Lung (tissue), 12 donors: ENCODE data around the gene APOA4. TPM values are rescaled to one million over a fixed set of nuclear protein-coding genes. Genes with fewer than 3 reads are reported as not detected.

Experiments used
- ATAC-seq: fragments of 200-7000 bp; cut with Tn5 transposase; one replicate; pipeline ENCODE4 v1.9.1; 2020; ENCODE audit warnings: moderate number of reproducible peaks; ENCODE audit not compliant: insufficient read depth, low FRiP score
- DNase-seq, 3 donors: peaks; one replicate each; pipeline ENCODE4 v3.0.0-alpha.2; 2013 to 2017
- H3K27ac ChIP-seq, 2 donors: one replicate each; pipeline ENCODE4 v1.5.1; 2013; ENCODE audit warnings: mild to moderate bottlenecking in 2 of 2, moderate library complexity in 2 of 2, control low read depth in 1 of 2, inconsistent platforms in 1 of 2, low read depth in 1 of 2, low read length in 1 of 2
- H3K27me3 ChIP-seq, 3 donors: one replicate each; pipeline ENCODE4 v1.5.1; 2013; ENCODE audit warnings: low read length in 2 of 3; ENCODE audit not compliant: control insufficient read depth in 3 of 3, insufficient read depth in 3 of 3
- H3K36me3 ChIP-seq, 4 donors: one replicate each; pipeline ENCODE4 v1.5.1; 2013; ENCODE audit warnings: low read length in 4 of 4, mild to moderate bottlenecking in 1 of 4, moderate library complexity in 1 of 4; ENCODE audit not compliant: control insufficient read depth in 4 of 4, insufficient read depth in 4 of 4
- H3K4me1 ChIP-seq, 5 donors: one replicate each; pipeline ENCODE4 v1.5.1; 2013; ENCODE audit warnings: low read length in 5 of 5, mild to moderate bottlenecking in 2 of 5, moderate library complexity in 1 of 5; ENCODE audit not compliant: control insufficient read depth in 5 of 5, insufficient read depth in 5 of 5
- H3K4me3 ChIP-seq: one replicate; pipeline ENCODE4 v1.5.1; 2013; ENCODE audit warnings: mild to moderate bottlenecking, control low read depth, moderate library complexity
- H3K9ac ChIP-seq, 2 donors: one replicate each; pipeline ENCODE4 v1.5.1; 2013; ENCODE audit warnings: low read length in 2 of 2, control low read depth in 1 of 2; ENCODE audit not compliant: insufficient read depth in 1 of 2
- H3K9me3 ChIP-seq, 4 donors: one replicate each; pipeline ENCODE4 v1.5.1; 2013; ENCODE audit warnings: low read length in 3 of 4, mild to moderate bottlenecking in 1 of 4, moderate library complexity in 1 of 4; ENCODE audit not compliant: control insufficient read depth in 4 of 4, insufficient read depth in 3 of 4
- CTCF ChIP-seq: IDR thresholded peaks from 2 replicates; pipeline ENCODE4 v1.5.1; 2012; ENCODE audit warnings: mild to moderate bottlenecking; ENCODE audit errors: control extremely low read depth, extremely low read depth
- WGBS, 2 donors: extraction: QIAGEN DNeasy Blood & Tissue Kit; methylation state at CpG; one replicate each; pipeline ENCODE4 v1.1.7; 2013; 5-methylcytosine and 5-hydroxymethylcytosine counted together
- polyA plus RNA-seq, 2 donors: library from polyadenylated mRNA; stranded (reverse); fragments of 200-250 nt; gene quantifications; one replicate each; pipeline ENCODE4 v1.2.1, GENCODE V29; 2013
- total RNA-seq, 2 donors: library from RNA; depleted of rRNA in 1 of 2; stranded (reverse); fragments of >200 nt in 1 of 2; gene quantifications; one replicate each; pipeline ENCODE4 v1.2.1, GENCODE V29; 2014 to 2021
- donor health status: control.
- donor health status: control.
- donor health status: Bipolar disorder and iron deficiency.
- donor health status: healthy.
- donor health status: DM: yes; HTN: yes; CAD: no.

APOA4 gene
- total and polyA plus RNA-seq, 4 donors: 0.06 TPM; not detected in 3

- 3 to 4% methylated on average over 25 of the region's 25 CpGs for WGBS, 2 donors
- Histone ChIP-seq H3K27me3 (no peaks in the 10 kb centered on the region), H3K9me3 (no peaks in the 10 kb centered on the region), H3K9ac (peak overlapping the region in 1 of 2 donors; percentile 74), H3K4me1 (peaks cover 6 to 21% (median 6%) of the 10 kb centered on the region in 5 donors), H3K4me3 (peak overlapping the region; percentile 86), H3K27ac (peak overlapping the region; percentile 88 to 95), H3K36me3 (peaks cover 9 to 15% (median 12%) of the 10 kb centered on the region in 4 donors)
- ATAC-seq (no peak), DNase-seq (no peak)
- no peak for TF ChIP-seq CTCF
Measured at GRCh38 chr11:116773203-116774097, 49.7 kb downstream of the APOA4 start.

- Histone ChIP-seq H3K27me3 (no peaks in the 10 kb centered on the region), H3K9ac (peak within 1 kb of the TSS; percentile 44 to 79), H3K27ac (peak within 1 kb of the TSS; percentile 88 to 95), H3K36me3 (peaks cover under 1 to 10% (median 6%) of the 10 kb centered on the region in 4 donors), H3K4me3 (peak within 1 kb of the TSS; percentile 86), H3K4me1 (peaks cover 6 to 21% (median 6%) of the 10 kb centered on the region in 5 donors), H3K9me3 (no peaks in the 10 kb centered on the region)
- peak; percentile 97 for ATAC-seq
- DNase-seq: peak; percentile 90 to 93 (median 92)
- 0 to 1% methylated on average over 58 to 73 of the region's 73 CpGs for WGBS, 2 donors
- no peak for TF ChIP-seq CTCF
Measured at GRCh38 chr11:116772443-116773202, 50.5 kb downstream of the APOA4 start, which contains the start of gene BUD13. BUD13 (minus strand) TSS chr11:116772987; CDS start chr11:116772964, 23 bp downstream.

- H3K4me1 ChIP-seq: peaks cover 6 to 21% (median 6%) of the 10 kb centered on the region in 5 donors
- WGBS, 2 donors: 5 to 9% methylated on average over 2 of the region's 2 CpGs
- no peaks in the 10 kb centered on the region for H3K9me3 ChIP-seq
- DNase-seq (peak in 1 of 3 donors; percentile 20), ATAC-seq (no peak)
- no peaks in the 10 kb centered on the region for H3K27me3 ChIP-seq
- H3K4me3 ChIP-seq: peak overlapping the region; percentile 16
- no peak overlapping the region for H3K27ac ChIP-seq
- H3K9ac ChIP-seq: peak overlapping the region; percentile 44 to 79
- TF ChIP-seq CTCF: no peak
- H3K36me3 ChIP-seq: peaks cover 0 to 7% (median 5%) of the 10 kb centered on the region in 4 donors
Measured at GRCh38 chr11:116771935-116772334, 51.2 kb downstream of the APOA4 start.

Other genes with a start within 250 kb of the APOA4 start
- gene BUD13, start 50.3 kb downstream of the APOA4 start, total RNA-seq: 10 to 100 TPM; 12.8 to 14.9 TPM
- gene BUD13, start 50.3 kb downstream of the APOA4 start, polyA plus RNA-seq: 10 to 100 TPM; 10.0 to 13.9 TPM
- 10 to 100 TPM; 33.3 to 50.9 TPM for gene ZPR1, start 35.3 kb downstream of the APOA4 start, total RNA-seq
- gene ZPR1, start 35.3 kb downstream of the APOA4 start, polyA plus RNA-seq: 10 to 100 TPM; 19.4 to 35.8 TPM
- under 1 TPM in 1 of 2 donors, not detected in 1; 0.77 TPM for gene APOA5, start 31.4 kb downstream of the APOA4 start, total RNA-seq
- under 1 TPM; 0.22 to 0.31 TPM for gene APOA5, start 31.4 kb downstream of the APOA4 start, polyA plus RNA-seq
- gene APOC3, start 6.6 kb upstream of the APOA4 start, total RNA-seq: 1 to 10 TPM in 1 of 2 donors, not detected in 1; 2.3 TPM
- gene APOC3, start 6.6 kb upstream of the APOA4 start, polyA plus RNA-seq: under 1 TPM in 1 of 2 donors, not detected in 1; 0.14 TPM
- 1 to 10 TPM; 1.2 to 4.4 TPM for gene APOA1, start 14.3 kb upstream of the APOA4 start, total RNA-seq
- 10 to 100 TPM in 1 of 2 donors, 1 to 10 TPM in 1; 1.9 to 18.2 TPM for gene APOA1, start 14.3 kb upstream of the APOA4 start, polyA plus RNA-seq